Measurements from ENCODE around the gene CASP6. TPM values are rescaled to one million over a fixed set of nuclear protein-coding genes. Genes with fewer than 3 reads are reported as not detected.

Gene CASP6
- total RNA-seq, 1 donor from 2014 or later, result 25.2 TPM

DNA sequence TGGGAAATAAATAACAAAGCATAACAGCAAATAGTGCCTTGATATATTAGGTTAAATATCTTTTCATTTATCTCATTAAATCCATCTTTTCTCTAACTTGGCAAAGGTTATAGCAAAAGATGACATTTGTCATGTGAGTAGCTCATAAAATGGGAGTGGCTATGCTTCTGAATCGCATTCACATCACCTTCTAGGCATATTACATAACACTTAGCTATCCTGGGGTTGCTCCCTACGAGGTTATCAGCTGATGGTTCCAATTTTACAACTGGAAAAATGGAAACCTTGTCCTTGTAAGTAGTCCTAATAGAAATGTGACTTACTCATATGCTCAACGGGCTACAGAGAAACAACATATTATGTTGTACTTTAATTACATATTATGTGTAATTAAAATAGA, 10.3 kb upstream of the CASP6 start:
- H3K4me2 ChIP-seq (ENCODE audit: low read length), result no peak overlapping the region
- no peaks in the 10 kb centered on the region for H3K9me3 ChIP-seq (ENCODE audit: insufficient read depth, low read depth, low read length)
- H2AFZ ChIP-seq (ENCODE audit: low read depth, low read length), result no peak overlapping the region
- no peak overlapping the region for H3K27ac ChIP-seq (ENCODE audit: low read depth, low read length)
- Mint-ChIP-seq H3K9me3 (ENCODE audit: unreplicated experiment) (no peaks in the 10 kb centered on the region), H3K36me3 (ENCODE audit: low read depth, unreplicated experiment) (peaks cover 4% of the 10 kb centered on the region), H3K27me3 (ENCODE audit: low read depth, unreplicated experiment) (no peaks in the 10 kb centered on the region), H3K4me1 (ENCODE audit: low read depth, unreplicated experiment) (peaks cover 3% of the 10 kb centered on the region), H3K4me3 (ENCODE audit: unreplicated experiment) (no peak overlapping the region), H3K27ac (ENCODE audit: unreplicated experiment) (no peak overlapping the region)
- TF ChIP-seq, protein P1, sequence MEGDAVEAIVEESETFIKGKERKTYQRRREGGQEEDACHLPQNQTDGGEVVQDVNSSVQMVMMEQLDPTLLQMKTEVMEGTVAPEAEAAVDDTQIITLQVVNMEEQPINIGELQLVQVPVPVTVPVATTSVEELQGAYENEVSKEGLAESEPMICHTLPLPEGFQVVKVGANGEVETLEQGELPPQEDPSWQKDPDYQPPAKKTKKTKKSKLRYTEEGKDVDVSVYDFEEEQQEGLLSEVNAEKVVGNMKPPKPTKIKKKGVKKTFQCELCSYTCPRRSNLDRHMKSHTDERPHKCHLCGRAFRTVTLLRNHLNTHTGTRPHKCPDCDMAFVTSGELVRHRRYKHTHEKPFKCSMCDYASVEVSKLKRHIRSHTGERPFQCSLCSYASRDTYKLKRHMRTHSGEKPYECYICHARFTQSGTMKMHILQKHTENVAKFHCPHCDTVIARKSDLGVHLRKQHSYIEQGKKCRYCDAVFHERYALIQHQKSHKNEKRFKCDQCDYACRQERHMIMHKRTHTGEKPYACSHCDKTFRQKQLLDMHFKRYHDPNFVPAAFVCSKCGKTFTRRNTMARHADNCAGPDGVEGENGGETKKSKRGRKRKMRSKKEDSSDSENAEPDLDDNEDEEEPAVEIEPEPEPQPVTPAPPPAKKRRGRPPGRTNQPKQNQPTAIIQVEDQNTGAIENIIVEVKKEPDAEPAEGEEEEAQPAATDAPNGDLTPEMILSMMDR (IDR thresholded peaks at IDR 0.05; ENCODE audit: insufficient read depth, low read depth, low read length), result no peak
- TF ChIP-seq EZH2 (IDR thresholded peaks at IDR 0.05; ENCODE audit: insufficient read depth, low read length), result no peak
- no peaks in the 10 kb centered on the region for H4K20me1 ChIP-seq (ENCODE audit: insufficient read depth, low read length)
- no peaks in the 10 kb centered on the region for H3K27me3 ChIP-seq (ENCODE audit: insufficient read depth, low read length)
- no peaks in the 10 kb centered on the region for H3K79me2 ChIP-seq (ENCODE audit: insufficient read depth, low read length)
- H3K4me1 ChIP-seq (ENCODE audit: insufficient read depth, low read length), result no peaks in the 10 kb centered on the region
- DNase-seq (ENCODE audit: low read depth) (no peak), FAIRE-seq (no peak)
- no peak overlapping the region for H3K4me3 ChIP-seq (ENCODE audit: insufficient read depth, low read depth, low read length)
- no peaks in the 10 kb centered on the region for H3K36me3 ChIP-seq (ENCODE audit: insufficient read depth, low read length)
- H3K9ac ChIP-seq (ENCODE audit: low read length), result no peak overlapping the region

DNA sequence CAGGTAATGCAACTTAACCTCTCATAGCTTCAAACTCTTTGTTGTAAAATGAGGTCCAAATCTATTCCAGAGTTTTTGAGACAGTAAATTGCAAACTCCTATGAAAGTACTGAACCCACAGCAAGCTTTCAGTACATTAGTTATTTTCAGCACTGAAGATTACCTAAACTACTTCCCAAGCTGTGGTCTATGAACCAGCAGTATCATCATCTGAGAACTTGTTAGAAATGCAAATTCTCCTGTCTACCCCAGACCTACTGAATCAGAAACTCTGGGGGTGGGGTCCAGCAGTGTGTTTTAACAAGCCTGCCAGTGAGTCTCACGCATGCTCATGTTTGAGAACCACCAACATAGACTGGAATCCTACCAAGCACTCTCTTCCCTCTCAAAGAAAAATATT, 5.7 kb upstream of the CASP6 start:
- no peak for FAIRE-seq
- Mint-ChIP-seq H3K9me3 (ENCODE audit: unreplicated experiment) (no peaks in the 10 kb centered on the region), H3K4me1 (ENCODE audit: low read depth, unreplicated experiment) (peaks cover 3% of the 10 kb centered on the region), H3K27ac (ENCODE audit: unreplicated experiment) (no peak overlapping the region), H3K27me3 (ENCODE audit: low read depth, unreplicated experiment) (no peaks in the 10 kb centered on the region), H3K36me3 (ENCODE audit: low read depth, unreplicated experiment) (no peaks in the 10 kb centered on the region), H3K4me3 (ENCODE audit: unreplicated experiment) (no peak overlapping the region)
- Histone ChIP-seq H3K27me3 (ENCODE audit: insufficient read depth, low read length) (no peaks in the 10 kb centered on the region), H3K27ac (ENCODE audit: low read depth, low read length) (no peak overlapping the region), H3K4me1 (ENCODE audit: insufficient read depth, low read length) (no peaks in the 10 kb centered on the region), H3K9me3 (ENCODE audit: insufficient read depth, low read depth, low read length) (no peaks in the 10 kb centered on the region), H3K4me2 (ENCODE audit: low read length) (no peak overlapping the region), H3K36me3 (ENCODE audit: insufficient read depth, low read length) (no peaks in the 10 kb centered on the region), H3K79me2 (ENCODE audit: insufficient read depth, low read length) (no peaks in the 10 kb centered on the region), H4K20me1 (ENCODE audit: insufficient read depth, low read length) (no peaks in the 10 kb centered on the region), H3K4me3 (ENCODE audit: insufficient read depth, low read depth, low read length) (no peak overlapping the region), H2AFZ (ENCODE audit: low read depth, low read length) (no peak overlapping the region), H3K9ac (ENCODE audit: low read length) (no peak overlapping the region)
- TF ChIP-seq, protein P1 (IDR thresholded peaks at IDR 0.05; ENCODE audit: insufficient read depth, low read depth, low read length), result no peak
- TF ChIP-seq EZH2 (IDR thresholded peaks at IDR 0.05; ENCODE audit: insufficient read depth, low read length), result no peak
- no peak for DNase-seq (ENCODE audit: low read depth)

DNA sequence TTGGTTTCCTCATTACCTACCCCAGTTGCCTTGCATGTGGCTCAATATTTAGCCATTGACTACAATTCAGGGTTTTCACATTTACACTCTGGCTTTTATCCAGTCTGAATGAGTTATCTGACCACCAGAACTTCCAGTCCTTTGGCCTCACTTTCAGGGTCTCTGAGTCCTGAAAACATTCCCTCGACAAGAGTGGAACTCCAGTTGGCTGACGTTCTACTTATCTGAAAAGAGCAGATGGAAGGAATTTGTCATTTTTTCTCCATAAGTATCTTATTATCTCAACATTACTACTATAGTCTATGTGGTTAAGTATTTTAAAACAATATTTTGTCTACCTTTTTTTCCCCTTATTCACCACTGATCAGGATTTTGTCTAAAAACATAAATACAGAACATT, 5.2 kb upstream of the CASP6 start:
- TF ChIP-seq, protein P1 (IDR thresholded peaks at IDR 0.05; ENCODE audit: insufficient read depth, low read depth, low read length), result no peak
- TF ChIP-seq EZH2 (IDR thresholded peaks at IDR 0.05; ENCODE audit: insufficient read depth, low read length), result no peak
- H3K4me1 Mint-ChIP-seq (ENCODE audit: low read depth, unreplicated experiment), result peaks cover 3% of the 10 kb centered on the region

More for the DNA sequence above, 5.2 kb upstream of the CASP6 start:
- no peak overlapping the region for H3K4me3 ChIP-seq (ENCODE audit: insufficient read depth, low read depth, low read length)
- no peaks in the 10 kb centered on the region for H3K9me3 Mint-ChIP-seq (ENCODE audit: unreplicated experiment)
- no peak overlapping the region for H3K9ac ChIP-seq (ENCODE audit: low read length)
- no peak for FAIRE-seq
- no peaks in the 10 kb centered on the region for H3K36me3 ChIP-seq (ENCODE audit: insufficient read depth, low read length)
- DNase-seq (ENCODE audit: low read depth), result no peak
- no peaks in the 10 kb centered on the region for H4K20me1 ChIP-seq (ENCODE audit: insufficient read depth, low read length)
- no peak overlapping the region for H3K4me2 ChIP-seq (ENCODE audit: low read length)
- H3K79me2 ChIP-seq (ENCODE audit: insufficient read depth, low read length), result no peaks in the 10 kb centered on the region
- H3K4me1 ChIP-seq (ENCODE audit: insufficient read depth, low read length), result no peaks in the 10 kb centered on the region
- H3K27ac Mint-ChIP-seq (ENCODE audit: unreplicated experiment), result no peak overlapping the region
- H3K36me3 Mint-ChIP-seq (ENCODE audit: low read depth, unreplicated experiment), result no peaks in the 10 kb centered on the region
- no peak overlapping the region for H2AFZ ChIP-seq (ENCODE audit: low read depth, low read length)
- no peaks in the 10 kb centered on the region for H3K27me3 Mint-ChIP-seq (ENCODE audit: low read depth, unreplicated experiment)
- H3K9me3 ChIP-seq (ENCODE audit: insufficient read depth, low read depth, low read length), result no peaks in the 10 kb centered on the region
- no peak overlapping the region for H3K27ac ChIP-seq (ENCODE audit: low read depth, low read length)
- no peak overlapping the region for H3K4me3 Mint-ChIP-seq (ENCODE audit: unreplicated experiment)
- H3K27me3 ChIP-seq (ENCODE audit: insufficient read depth, low read length), result no peaks in the 10 kb centered on the region

All from astrocyte (in vitro differentiated cells and primary cell).